OCI-LY7 (cell line): ENCODE data around the gene MTHFS.

Source experiments
- CTCF ChIP-seq: fragments of 200-600 bp; sonication (generic); conservative IDR thresholded peaks from 2 replicates; pipeline ENCODE4 v1.5.1; 2014; ENCODE audit warnings: mild to moderate bottlenecking, antibody characterized with exemption, low read length, moderate library complexity, mixed read lengths
- EZH2phosphoT487 ChIP-seq: fragments of 200-600 bp; sonication (generic); IDR thresholded peaks from 2 replicates; pipeline ENCODE4 v1.6.1; 2018; ENCODE audit warnings: low read depth, borderline replicate concordance, mild to moderate bottlenecking, mixed run types, antibody characterized with exemption, low read length, moderate library complexity, mixed read lengths

- no peak for TF ChIP-seq CTCF
- no peak for TF ChIP-seq EZH2phosphoT487
Measured at GRCh38 chr15:79919749-79920511, 23.1 kb upstream of the MTHFS start.
